Activated T-helper 17 cell treated with anti-CD3 and anti-CD28 coated beads, Interleukin-2, amount 50 U/mL, for 72 hours (primary cell): Measurements from ENCODE around the gene C9orf43. TPM values are rescaled to one million over a fixed set of nuclear protein-coding genes. Genes with fewer than 3 reads are reported as not detected.
"Not testable (repeated sequence)": the region's sequence is repeated elsewhere in the genome, so short reads cannot be mapped to it uniquely, and the experiment has no call there.

Experiments used
- ATAC-seq: fragments of 150-1000 bp; cut with Tn5 transposase; replicated peaks from 2 replicates; pipeline ENCODE4 v1.10.0; 2021; ENCODE audit warnings: mild to moderate bottlenecking, moderate library complexity
- H3K27ac Mint-ChIP-seq: one replicate; pipeline ENCODE4 v1.8.0; 2022; ENCODE audit warnings: mixed read lengths
- H3K27me3 Mint-ChIP-seq: one replicate; pipeline ENCODE4 v1.8.0; 2022; ENCODE audit warnings: mixed read lengths
- H3K36me3 Mint-ChIP-seq: one replicate; pipeline ENCODE4 v1.8.0; 2022; ENCODE audit warnings: low read depth, mild to moderate bottlenecking, mixed read lengths
- H3K4me1 Mint-ChIP-seq: one replicate; pipeline ENCODE4 v1.8.0; 2022; ENCODE audit warnings: mixed read lengths
- H3K4me3 Mint-ChIP-seq: one replicate; pipeline ENCODE4 v1.8.0; 2022; ENCODE audit warnings: mild to moderate bottlenecking, mixed read lengths
- H3K9me3 Mint-ChIP-seq: one replicate; pipeline ENCODE4 v1.8.0; 2022; ENCODE audit warnings: mixed read lengths
- total RNA-seq, 2 donors: library from RNA; stranded (reverse); gene quantifications; one replicate each; pipeline ENCODE4 v1.2.3, GENCODE V29; 2022

Gene C9orf43, protein sequence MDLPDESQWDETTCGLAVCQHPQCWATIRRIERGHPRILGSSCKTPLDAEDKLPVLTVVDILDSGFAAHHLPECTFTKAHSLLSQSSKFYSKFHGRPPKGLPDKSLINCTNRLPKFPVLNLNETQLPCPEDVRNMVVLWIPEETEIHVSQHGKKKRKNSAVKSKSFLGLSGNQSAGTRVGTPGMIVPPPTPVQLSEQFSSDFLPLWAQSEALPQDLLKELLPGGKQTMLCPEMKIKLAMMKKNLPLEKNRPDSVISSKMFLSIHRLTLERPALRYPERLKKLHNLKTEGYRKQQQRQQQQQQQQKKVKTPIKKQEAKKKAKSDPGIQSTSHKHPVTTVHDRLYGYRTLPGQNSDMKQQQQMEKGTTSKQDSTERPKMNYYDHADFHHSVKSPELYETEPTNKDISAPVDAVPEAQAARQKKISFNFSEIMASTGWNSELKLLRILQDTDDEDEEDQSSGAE
- total RNA-seq = under 1 TPM; 0.69 to 0.76 TPM

DNA sequence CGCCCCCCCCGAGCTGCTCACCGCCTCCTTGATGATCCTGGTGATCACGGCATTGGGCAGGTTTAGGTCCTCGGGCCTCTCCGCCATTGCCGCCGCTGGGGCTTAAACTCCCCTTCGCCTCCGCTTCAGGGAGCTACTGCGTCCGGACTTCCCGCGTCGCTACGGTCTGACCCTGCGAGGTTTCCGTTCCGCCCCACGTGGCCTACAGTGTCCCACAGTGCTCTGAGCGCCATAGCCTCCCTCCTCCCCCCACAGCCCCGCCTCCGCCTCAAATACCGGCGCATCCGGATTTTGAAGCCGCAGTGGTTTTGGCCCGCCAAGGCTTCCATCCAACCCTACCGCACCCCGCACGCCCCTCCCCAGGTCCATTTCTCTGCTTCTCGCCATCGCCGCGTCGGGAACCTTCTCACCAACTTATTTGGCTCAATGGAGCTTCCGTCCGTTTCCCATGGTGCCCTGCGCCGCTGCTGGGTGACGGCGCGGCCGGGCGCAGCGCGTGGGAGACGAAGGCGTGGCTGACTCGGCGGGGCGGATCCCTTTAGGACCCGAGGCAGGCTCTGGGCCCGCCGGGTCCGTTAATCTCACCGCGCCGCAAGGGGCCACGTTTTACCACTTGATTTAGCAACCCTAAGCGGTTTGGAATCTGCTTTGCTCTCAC is at the start of gene C9orf43, which contains the start of gene POLE3:
Gene C9orf43 (plus strand): TSS at position 541 of the 658 bp plus-strand sequence. CDS start 2,747 bp downstream, outside the sequence.
Gene POLE3 (minus strand): TSS at position 469 of the 658 bp plus-strand sequence. CDS start 382 bp downstream, at position 87.
- H3K36me3 Mint-ChIP-seq = peaks cover 43% of the 10 kb centered on the region
- no peaks in the 10 kb centered on the region for H3K27me3 Mint-ChIP-seq
- peak within 1 kb of the TSS; percentile 97 for H3K27ac Mint-ChIP-seq
- no peaks in the 10 kb centered on the region for H3K9me3 Mint-ChIP-seq
- peak within 1 kb of the TSS; percentile 97 for H3K4me3 Mint-ChIP-seq
- ATAC-seq = peak; percentile 96
- peaks cover 19% of the 10 kb centered on the region for H3K4me1 Mint-ChIP-seq

DNA sequence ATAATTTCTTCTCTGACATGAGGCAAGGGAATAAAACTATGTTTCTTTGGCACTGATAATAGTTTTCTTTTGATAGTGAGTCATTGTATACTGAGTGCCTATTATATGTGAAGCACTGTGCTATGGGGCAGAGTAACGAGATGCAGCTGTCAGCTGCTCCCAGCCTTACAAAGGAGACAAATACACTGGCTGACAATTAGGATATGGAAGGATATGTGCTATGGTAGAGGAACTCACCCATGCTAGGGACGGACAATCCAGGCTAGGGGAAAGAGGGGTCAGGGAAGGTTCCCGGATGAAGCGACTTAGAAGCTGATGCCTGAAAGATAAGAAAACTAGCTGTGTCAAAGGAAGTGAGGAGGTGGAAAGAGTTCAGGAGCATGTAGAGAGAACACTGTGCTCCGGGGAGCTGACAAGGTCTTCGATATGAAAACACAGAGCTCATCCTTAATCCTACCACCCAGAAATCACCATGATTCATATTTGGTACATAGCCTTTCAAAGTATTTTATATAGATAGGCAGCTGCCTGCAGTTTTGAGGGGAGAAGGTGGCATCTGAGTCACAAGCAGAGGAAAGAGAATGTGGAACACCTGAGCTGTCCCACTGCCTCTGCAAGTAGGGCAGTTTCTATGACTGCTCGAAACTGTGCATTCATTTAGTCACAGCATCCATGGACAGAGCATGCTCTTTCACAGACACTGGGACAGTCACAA is 49.1 kb upstream of the C9orf43 start:
- no peaks in the 10 kb centered on the region for H3K9me3 Mint-ChIP-seq
- peak; percentile 97 for ATAC-seq

DNA sequence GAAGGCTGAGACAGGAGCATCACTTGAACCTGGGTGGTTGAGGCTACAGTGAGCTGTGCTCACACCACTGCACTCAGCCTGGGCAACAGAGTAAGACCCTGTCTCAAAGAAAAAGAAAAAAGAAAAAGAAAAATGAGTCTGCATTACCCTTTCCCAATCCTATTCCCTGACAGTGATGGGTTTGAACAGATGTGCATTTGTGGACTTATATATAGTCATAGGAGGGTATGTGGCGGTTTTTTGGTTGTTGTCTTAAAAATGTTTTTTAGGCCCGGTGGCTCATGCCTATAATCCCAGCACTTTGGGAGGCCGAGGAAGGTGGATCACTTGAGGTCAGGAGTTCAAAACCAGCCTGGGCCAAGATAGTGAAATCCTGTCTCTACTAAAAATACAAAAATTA is 47.2 kb upstream of the C9orf43 start:
- ATAC-seq = no peak
- peaks cover 13% of the 10 kb centered on the region for H3K4me1 Mint-ChIP-seq
- peaks cover 11% of the 10 kb centered on the region for H3K36me3 Mint-ChIP-seq
- H3K27ac Mint-ChIP-seq = no peak overlapping the region
- no peaks in the 10 kb centered on the region for H3K27me3 Mint-ChIP-seq
- H3K9me3 Mint-ChIP-seq = no peaks in the 10 kb centered on the region
- H3K4me3 Mint-ChIP-seq = no peak overlapping the region

More for the DNA sequence above, 49.1 kb upstream of the C9orf43 start:
- peak overlapping the region; percentile 85 for H3K27ac Mint-ChIP-seq
- H3K4me3 Mint-ChIP-seq = peak overlapping the region; percentile 54
- H3K27me3 Mint-ChIP-seq = peaks cover 6% of the 10 kb centered on the region
- H3K36me3 Mint-ChIP-seq = peaks cover 18% of the 10 kb centered on the region
- peaks cover 18% of the 10 kb centered on the region for H3K4me1 Mint-ChIP-seq

DNA sequence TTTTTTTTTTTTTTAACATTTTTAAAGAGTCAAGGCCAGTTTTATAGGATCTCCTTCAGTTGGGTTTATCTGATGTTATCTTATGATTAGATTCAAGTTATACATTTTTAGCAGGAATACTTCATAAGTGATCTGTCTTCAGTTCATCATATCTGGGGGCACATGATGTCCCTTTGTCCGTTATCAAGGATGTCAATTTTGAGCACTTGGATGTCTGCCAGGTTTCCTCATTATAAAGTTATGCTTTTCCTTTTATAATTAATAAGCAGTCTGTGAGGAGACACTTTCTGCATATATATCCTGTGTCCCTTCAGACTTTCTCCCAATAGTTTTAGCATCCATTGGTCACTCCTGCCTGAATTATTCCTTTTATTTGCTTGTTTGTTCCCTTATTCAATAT is 45.6 kb upstream of the C9orf43 start:
- Mint-ChIP-seq H3K4me1 (peaks cover 13% of the 10 kb centered on the region), H3K27ac (no peak overlapping the region), H3K9me3 (no peaks in the 10 kb centered on the region), H3K27me3 (no peaks in the 10 kb centered on the region), H3K4me3 (no peak overlapping the region), H3K36me3 (peaks cover 6% of the 10 kb centered on the region)
- no peak for ATAC-seq

DNA sequence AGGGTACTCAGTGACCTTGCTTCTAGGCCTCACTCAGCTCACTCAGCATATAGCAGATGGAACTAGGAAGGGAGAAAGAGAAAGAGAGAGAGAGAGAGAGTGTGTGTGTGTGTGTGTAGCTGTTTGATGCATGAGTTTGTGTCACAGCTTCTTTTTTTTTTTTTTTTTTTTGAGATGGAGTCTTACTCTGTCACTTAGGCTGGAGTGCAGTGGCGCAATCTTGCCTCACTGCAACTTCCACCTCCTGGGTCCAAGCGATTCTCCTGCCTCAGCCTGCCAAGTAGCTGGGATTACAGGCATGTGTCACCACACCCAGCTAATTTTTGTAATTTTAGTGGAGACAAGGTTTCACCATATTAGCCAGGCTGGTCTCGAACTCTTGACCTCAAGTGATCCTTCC is 44.9 kb upstream of the C9orf43 start:
- H3K4me1 Mint-ChIP-seq = peaks cover 13% of the 10 kb centered on the region
- H3K9me3 Mint-ChIP-seq, ATAC-seq, H3K4me3 Mint-ChIP-seq, H3K27me3 Mint-ChIP-seq, H3K27ac Mint-ChIP-seq, H3K36me3 Mint-ChIP-seq: not testable (repeated sequence)

DNA sequence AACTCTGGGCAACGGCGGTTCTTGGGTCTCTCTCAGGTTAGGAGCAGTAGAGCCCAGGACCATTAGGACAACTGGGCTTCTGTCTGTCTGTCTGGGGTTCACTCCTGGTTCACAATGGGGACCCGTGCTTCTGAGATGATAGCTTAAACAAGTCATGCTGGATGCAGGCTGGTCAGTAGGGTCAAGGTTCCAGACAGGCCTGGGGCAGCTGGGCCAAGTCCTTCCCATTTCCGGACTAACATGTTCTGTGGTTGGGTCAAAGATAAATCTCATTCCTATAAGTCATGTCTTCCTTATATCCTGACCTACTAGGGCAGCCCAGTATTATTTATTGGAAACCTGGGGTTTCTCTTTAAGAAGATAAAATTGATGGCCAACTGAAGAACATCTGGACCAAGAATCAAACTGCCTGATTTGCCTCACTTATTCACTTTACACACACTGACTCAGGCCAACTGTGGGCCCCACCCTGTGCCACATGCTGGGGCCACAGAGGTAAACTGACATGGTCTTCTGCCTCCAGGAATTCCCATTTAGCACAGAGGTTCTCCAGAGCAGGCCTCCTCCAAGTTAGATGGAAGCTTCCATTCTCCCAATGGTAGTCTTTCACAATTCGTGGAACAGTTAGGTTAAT is 42.1 kb upstream of the C9orf43 start:
- no peak overlapping the region for H3K27ac Mint-ChIP-seq
- H3K9me3 Mint-ChIP-seq = no peaks in the 10 kb centered on the region
- H3K27me3 Mint-ChIP-seq = no peaks in the 10 kb centered on the region
- no peaks in the 10 kb centered on the region for H3K4me1 Mint-ChIP-seq
- ATAC-seq = no peak
- H3K36me3 Mint-ChIP-seq = peaks cover 9% of the 10 kb centered on the region
- no peak overlapping the region for H3K4me3 Mint-ChIP-seq

DNA sequence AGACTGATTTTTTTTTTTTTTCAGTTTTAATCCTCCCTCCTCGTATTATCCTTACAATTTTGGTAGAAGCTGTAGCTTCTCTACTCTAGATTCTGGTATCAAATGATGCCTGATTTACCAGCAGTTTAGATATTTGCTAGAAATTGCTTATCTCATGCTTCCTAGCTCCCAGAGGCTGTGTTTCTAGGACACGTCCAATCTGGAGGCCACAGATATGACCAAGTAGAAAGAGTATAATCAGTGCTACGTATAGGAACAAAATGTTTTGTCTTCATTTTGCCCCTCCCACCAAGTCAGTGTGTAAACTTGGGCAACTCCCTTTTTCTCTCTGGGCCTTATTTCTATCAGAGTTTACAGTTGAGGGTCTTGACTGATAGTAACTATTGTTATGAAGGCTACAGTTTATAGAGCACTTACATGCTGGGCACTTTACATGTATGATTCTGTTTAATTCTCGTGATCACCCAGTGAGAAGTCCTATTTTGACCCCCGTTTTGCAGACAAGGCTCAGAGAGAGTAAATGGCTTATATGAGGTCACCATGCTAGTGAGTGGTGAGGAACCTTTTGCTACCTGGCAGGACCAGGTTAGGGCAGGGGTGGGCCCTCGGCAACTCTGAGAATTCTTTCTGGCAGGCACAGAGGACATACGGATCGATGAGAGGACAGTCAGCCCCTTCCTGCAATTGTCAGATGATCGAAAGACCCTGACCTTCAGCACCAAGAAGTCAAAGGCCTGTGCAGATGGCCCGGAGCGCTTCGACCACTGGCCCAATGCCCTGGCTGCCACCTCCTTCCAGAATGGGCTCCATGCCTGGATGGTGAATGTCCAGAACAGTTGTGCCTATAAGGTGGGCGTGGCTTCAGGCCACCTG is 41.3 kb upstream of the C9orf43 start:
- no peaks in the 10 kb centered on the region for H3K27me3 Mint-ChIP-seq
- H3K9me3 Mint-ChIP-seq = no peaks in the 10 kb centered on the region
- no peak overlapping the region for H3K27ac Mint-ChIP-seq
- peaks cover 12% of the 10 kb centered on the region for H3K36me3 Mint-ChIP-seq
- no peak for ATAC-seq
- no peaks in the 10 kb centered on the region for H3K4me1 Mint-ChIP-seq
- no peak overlapping the region for H3K4me3 Mint-ChIP-seq

DNA sequence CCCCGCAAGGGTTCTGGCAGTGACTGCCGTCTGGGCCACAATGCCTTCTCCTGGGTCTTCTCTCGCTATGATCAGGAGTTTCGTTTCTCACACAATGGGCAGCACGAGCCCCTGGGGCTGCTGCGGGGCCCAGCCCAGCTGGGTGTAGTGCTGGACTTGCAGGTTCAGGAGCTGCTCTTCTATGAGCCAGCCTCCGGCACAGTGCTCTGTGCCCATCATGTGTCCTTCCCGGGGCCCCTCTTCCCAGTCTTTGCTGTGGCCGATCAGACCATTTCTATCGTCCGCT is 40.7 kb upstream of the C9orf43 start:
- Mint-ChIP-seq H3K4me3 (no peak overlapping the region), H3K36me3 (peaks cover 18% of the 10 kb centered on the region), H3K27me3 (no peaks in the 10 kb centered on the region), H3K27ac (no peak overlapping the region), H3K4me1 (peaks cover 6% of the 10 kb centered on the region), H3K9me3 (no peaks in the 10 kb centered on the region)
- no peak for ATAC-seq

DNA sequence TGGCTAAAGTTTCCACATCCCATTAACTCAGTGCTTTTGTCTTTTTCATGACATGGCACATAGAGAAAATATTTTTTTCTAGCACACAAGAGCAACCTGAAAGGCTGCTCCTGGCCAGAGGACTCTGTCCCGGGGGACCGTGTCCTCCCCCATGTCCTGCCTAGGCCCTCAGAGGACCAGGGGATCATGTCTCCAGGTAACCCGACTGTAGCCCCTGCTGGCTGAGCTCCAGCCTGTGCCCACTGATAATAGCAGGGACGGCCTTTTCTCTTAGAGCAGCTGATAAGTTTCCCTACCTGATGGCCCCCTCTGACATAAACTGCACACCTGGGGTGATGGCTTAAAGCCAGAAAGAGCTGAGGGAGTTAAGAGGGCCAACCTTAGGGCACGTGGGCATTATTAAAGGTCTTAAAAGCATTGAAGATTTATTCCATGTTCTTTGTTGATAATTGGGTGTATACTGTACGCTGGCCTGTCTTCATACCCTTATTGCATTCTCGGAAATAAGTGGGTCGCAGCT is 39.7 kb upstream of the C9orf43 start:
- ATAC-seq = no peak
- H3K4me1 Mint-ChIP-seq = peaks cover 14% of the 10 kb centered on the region
- no peaks in the 10 kb centered on the region for H3K27me3 Mint-ChIP-seq
- peaks cover 29% of the 10 kb centered on the region for H3K36me3 Mint-ChIP-seq
- no peak overlapping the region for H3K27ac Mint-ChIP-seq
- no peak overlapping the region for H3K4me3 Mint-ChIP-seq
- no peaks in the 10 kb centered on the region for H3K9me3 Mint-ChIP-seq

DNA sequence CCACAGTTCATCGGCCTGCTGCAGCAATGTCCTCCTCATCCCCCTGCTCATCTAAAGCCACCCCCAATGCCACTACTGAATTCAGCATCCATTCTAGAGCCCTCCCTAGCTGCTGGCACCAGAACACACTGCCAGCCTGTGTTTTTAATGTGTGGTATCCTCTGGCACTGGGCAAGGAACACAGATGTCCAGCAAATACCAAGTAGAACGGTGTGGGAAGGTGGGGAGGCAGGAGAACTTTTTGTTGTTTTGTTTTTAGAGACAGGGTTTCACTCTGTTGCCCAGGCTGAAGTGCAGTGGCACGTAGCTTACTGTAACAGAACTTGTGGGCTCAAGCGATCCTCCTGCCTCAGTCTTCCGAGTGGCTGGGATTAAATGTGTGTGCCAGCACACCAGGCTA is 38.5 kb upstream of the C9orf43 start:
- Mint-ChIP-seq H3K9me3 (no peaks in the 10 kb centered on the region), H3K36me3 (peaks cover 29% of the 10 kb centered on the region), H3K27me3 (no peaks in the 10 kb centered on the region), H3K4me1 (peaks cover 14% of the 10 kb centered on the region), H3K4me3 (no peak overlapping the region), H3K27ac (no peak overlapping the region)
- no peak for ATAC-seq

DNA sequence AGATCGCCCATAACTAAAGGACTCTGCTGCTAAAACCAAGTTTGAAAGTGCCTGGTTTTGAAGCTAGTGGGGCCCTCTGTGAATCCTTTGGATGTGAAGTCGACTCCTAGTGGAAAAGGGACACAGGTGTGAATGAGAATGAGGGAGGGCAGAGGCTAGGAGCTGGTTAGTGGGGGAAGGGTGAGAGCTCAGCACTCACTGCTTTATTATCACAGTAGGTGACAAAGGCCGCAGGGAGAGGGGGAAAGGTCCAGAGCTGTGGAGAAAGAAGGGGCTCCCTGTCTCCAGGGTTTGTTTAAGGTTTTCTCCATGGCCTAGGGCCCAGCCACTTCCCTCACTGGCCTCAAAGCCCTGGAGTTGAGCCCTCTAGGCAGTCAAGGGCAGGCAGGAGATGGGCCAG is 37.3 kb upstream of the C9orf43 start:
- no peaks in the 10 kb centered on the region for H3K27me3 Mint-ChIP-seq
- H3K27ac Mint-ChIP-seq = peak overlapping the region; percentile 1
- no peak overlapping the region for H3K4me3 Mint-ChIP-seq
- peaks cover 29% of the 10 kb centered on the region for H3K36me3 Mint-ChIP-seq
- no peaks in the 10 kb centered on the region for H3K9me3 Mint-ChIP-seq
- H3K4me1 Mint-ChIP-seq = peaks cover 14% of the 10 kb centered on the region
- ATAC-seq = no peak

DNA sequence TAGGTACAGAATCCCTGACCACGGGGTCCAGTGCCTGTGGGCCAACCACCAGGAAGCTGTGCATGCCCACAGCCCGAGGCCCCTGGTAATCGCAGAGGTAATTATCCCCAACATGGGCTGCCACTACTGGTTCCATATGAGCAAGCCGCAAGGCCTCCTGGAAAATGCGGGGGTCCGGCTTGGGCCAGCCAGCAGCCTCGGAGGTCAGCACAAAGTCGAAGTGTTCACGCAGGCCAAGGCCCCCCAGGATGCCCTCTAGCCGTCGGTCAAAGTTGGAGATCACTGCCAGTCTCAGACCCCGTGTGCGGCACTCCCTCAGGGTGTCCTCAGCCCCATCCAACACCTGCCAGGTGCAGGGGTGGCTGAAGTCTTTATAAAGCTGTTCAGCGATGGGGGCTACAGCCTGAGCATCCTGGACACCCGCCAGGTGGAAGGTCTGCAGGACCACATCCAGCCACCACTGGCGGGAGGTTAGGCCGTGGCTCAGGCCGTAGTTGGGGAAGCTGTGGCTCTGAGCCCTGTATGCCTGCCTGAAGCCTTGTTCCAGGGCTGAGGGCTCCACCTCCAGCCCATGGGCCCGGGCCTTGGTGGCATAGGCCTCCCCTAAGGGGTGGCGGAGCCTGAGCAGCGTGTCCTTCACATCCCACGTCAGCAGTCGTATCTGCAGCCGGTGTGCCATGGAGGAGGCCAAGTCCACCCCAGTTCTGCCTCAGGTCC is 36.7 kb upstream of the C9orf43 start:
- Mint-ChIP-seq H3K36me3 (peaks cover 29% of the 10 kb centered on the region), H3K4me3 (no peak overlapping the region), H3K27ac (no peak overlapping the region), H3K4me1 (peaks cover 14% of the 10 kb centered on the region), H3K27me3 (no peaks in the 10 kb centered on the region), H3K9me3 (no peaks in the 10 kb centered on the region)
- ATAC-seq = no peak
